ENCODE measurements around the gene KCNIP4.

- TF ChIP-seq POLR2AphosphoS5 (IDR thresholded peaks at IDR 0.05; ENCODE audit: control insufficient read depth, insufficient read depth, low read depth, low read length): no peak
- TF ChIP-seq, protein P1, sequence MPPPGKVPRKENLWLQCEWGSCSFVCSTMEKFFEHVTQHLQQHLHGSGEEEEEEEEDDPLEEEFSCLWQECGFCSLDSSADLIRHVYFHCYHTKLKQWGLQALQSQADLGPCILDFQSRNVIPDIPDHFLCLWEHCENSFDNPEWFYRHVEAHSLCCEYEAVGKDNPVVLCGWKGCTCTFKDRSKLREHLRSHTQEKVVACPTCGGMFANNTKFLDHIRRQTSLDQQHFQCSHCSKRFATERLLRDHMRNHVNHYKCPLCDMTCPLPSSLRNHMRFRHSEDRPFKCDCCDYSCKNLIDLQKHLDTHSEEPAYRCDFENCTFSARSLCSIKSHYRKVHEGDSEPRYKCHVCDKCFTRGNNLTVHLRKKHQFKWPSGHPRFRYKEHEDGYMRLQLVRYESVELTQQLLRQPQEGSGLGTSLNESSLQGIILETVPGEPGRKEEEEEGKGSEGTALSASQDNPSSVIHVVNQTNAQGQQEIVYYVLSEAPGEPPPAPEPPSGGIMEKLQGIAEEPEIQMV (tag; conservative IDR thresholded peaks at IDR 0.05; ENCODE audit: low read depth): no peak
Measured at GRCh38 chr4:21976166-21976565, 27.6 kb upstream of the KCNIP4 start.
